ENCODE measurements around the gene YOD1.

GRCh38 chr1:207007352-207008033 lies 43.5 kb downstream of the YOD1 start:
- TF ChIP-seq POLR2AphosphoS5 (IDR thresholded peaks at IDR 0.05; ENCODE audit: low read depth, low read length) (no peak), TAF1 (IDR thresholded peaks at IDR 0.05; ENCODE audit: borderline replicate concordance, insufficient read depth, low read length) (no peak)
